Measurements from ENCODE around the gene ANTKMT.

The ANTKMT gene

GRCh38 chr16:678858-679813, 41.8 kb upstream of the ANTKMT start:
- Mint-ChIP-seq H3K27me3 (peaks cover 1% of the 10 kb centered on the region), H3K4me3 (peak overlapping the region; percentile 81), H3K36me3 (peaks cover 3% of the 10 kb centered on the region), H3K9me3 (no peaks in the 10 kb centered on the region), H3K27ac (peak overlapping the region; percentile 84), H3K4me1 (peaks cover 24% of the 10 kb centered on the region)

- Mint-ChIP-seq H3K27me3 (peaks cover 1% of the 10 kb centered on the region), H3K4me3 (peak within 1 kb of the TSS; percentile 86), H3K4me1 (peaks cover 24% of the 10 kb centered on the region), H3K27ac (peak within 1 kb of the TSS; percentile 84), H3K36me3 (peaks cover 3% of the 10 kb centered on the region), H3K9me3 (no peaks in the 10 kb centered on the region)
Observed at GRCh38 chr16:679814-680624, 40.9 kb upstream of the ANTKMT start, which contains the start of gene STUB1. TSS of gene STUB1 (plus strand) at chr16:680410. CDS start at chr16:680526, 116 bp downstream.

GRCh38 chr16:680625-680945, 40.4 kb upstream of the ANTKMT start:
- Mint-ChIP-seq H3K27me3 (peaks cover 1% of the 10 kb centered on the region), H3K27ac (no peak overlapping the region), H3K4me3 (peak overlapping the region; percentile 83), H3K36me3 (peaks cover 3% of the 10 kb centered on the region), H3K9me3 (no peaks in the 10 kb centered on the region), H3K4me1 (peaks cover 24% of the 10 kb centered on the region)

GRCh38 chr16:680967-681745, 39.8 kb upstream of the ANTKMT start:
- H3K4me3 Mint-ChIP-seq: peak overlapping the region; percentile 83
- peak overlapping the region; percentile 35 for H3K27ac Mint-ChIP-seq
- H3K4me1 Mint-ChIP-seq: peaks cover 24% of the 10 kb centered on the region
- H3K36me3 Mint-ChIP-seq: peaks cover 3% of the 10 kb centered on the region
- H3K9me3 Mint-ChIP-seq: no peaks in the 10 kb centered on the region
- H3K27me3 Mint-ChIP-seq: peaks cover 1% of the 10 kb centered on the region

GRCh38 chr16:681746-682427, 39.1 kb upstream of the ANTKMT start:
- H3K36me3 Mint-ChIP-seq: peaks cover 3% of the 10 kb centered on the region
- no peaks in the 10 kb centered on the region for H3K27me3 Mint-ChIP-seq
- H3K27ac Mint-ChIP-seq: peak overlapping the region; percentile 35
- H3K9me3 Mint-ChIP-seq: no peaks in the 10 kb centered on the region
- peak overlapping the region; percentile 83 for H3K4me3 Mint-ChIP-seq
- H3K4me1 Mint-ChIP-seq: peaks cover 24% of the 10 kb centered on the region

- Mint-ChIP-seq H3K4me3 (peak overlapping the region; percentile 83), H3K9me3 (no peaks in the 10 kb centered on the region), H3K36me3 (peaks cover 3% of the 10 kb centered on the region), H3K27ac (peak overlapping the region; percentile 92), H3K4me1 (peaks cover 24% of the 10 kb centered on the region), H3K27me3 (no peaks in the 10 kb centered on the region)
Observed at GRCh38 chr16:682493-683395, 38.2 kb upstream of the ANTKMT start.

GRCh38 chr16:683396-684070, 37.4 kb upstream of the ANTKMT start:
- peaks cover 3% of the 10 kb centered on the region for H3K36me3 Mint-ChIP-seq
- no peaks in the 10 kb centered on the region for H3K9me3 Mint-ChIP-seq
- H3K27me3 Mint-ChIP-seq: no peaks in the 10 kb centered on the region
- peaks cover 24% of the 10 kb centered on the region for H3K4me1 Mint-ChIP-seq
- H3K4me3 Mint-ChIP-seq: peak overlapping the region; percentile 83
- H3K27ac Mint-ChIP-seq: peak overlapping the region; percentile 62

GRCh38 chr16:684071-684794, 36.7 kb upstream of the ANTKMT start, which contains the start of gene JMJD8:
TSS of gene JMJD8 (minus strand) at chr16:684334. CDS start at chr16:684319, 15 bp downstream.
- Mint-ChIP-seq H3K4me3 (peak within 1 kb of the TSS; percentile 83), H3K27me3 (no peaks in the 10 kb centered on the region), H3K4me1 (peaks cover 20% of the 10 kb centered on the region), H3K27ac (peak within 1 kb of the TSS; percentile 62), H3K9me3 (no peaks in the 10 kb centered on the region), H3K36me3 (peaks cover 3% of the 10 kb centered on the region)

GRCh38 chr16:684961-685696, 35.8 kb upstream of the ANTKMT start:
- Mint-ChIP-seq H3K4me3 (peak overlapping the region; percentile 44), H3K4me1 (peaks cover 21% of the 10 kb centered on the region), H3K27me3 (no peaks in the 10 kb centered on the region), H3K36me3 (peaks cover 3% of the 10 kb centered on the region), H3K27ac (no peak overlapping the region), H3K9me3 (no peaks in the 10 kb centered on the region)

- H3K4me1 Mint-ChIP-seq: peaks cover 25% of the 10 kb centered on the region
Observed at GRCh38 chr16:685967-686366, 35.0 kb upstream of the ANTKMT start.

GRCh38 chr16:686459-687260, 34.3 kb upstream of the ANTKMT start:
- no peak overlapping the region for H3K4me3 Mint-ChIP-seq
- peaks cover 3% of the 10 kb centered on the region for H3K36me3 Mint-ChIP-seq
- H3K9me3 Mint-ChIP-seq: no peaks in the 10 kb centered on the region
- H3K27me3 Mint-ChIP-seq: no peaks in the 10 kb centered on the region
- peaks cover 22% of the 10 kb centered on the region for H3K4me1 Mint-ChIP-seq
- H3K27ac Mint-ChIP-seq: no peak overlapping the region

More at GRCh38 chr16:685967-686366, 35.0 kb upstream of the ANTKMT start:
- no peak overlapping the region for H3K27ac Mint-ChIP-seq
- peaks cover 3% of the 10 kb centered on the region for H3K36me3 Mint-ChIP-seq
- no peaks in the 10 kb centered on the region for H3K9me3 Mint-ChIP-seq
- no peaks in the 10 kb centered on the region for H3K27me3 Mint-ChIP-seq
- peak overlapping the region; percentile 44 for H3K4me3 Mint-ChIP-seq

- H3K4me1 Mint-ChIP-seq: peaks cover 17% of the 10 kb centered on the region
Observed at GRCh38 chr16:687499-687898, 33.4 kb upstream of the ANTKMT start.

More at GRCh38 chr16:687499-687898, 33.4 kb upstream of the ANTKMT start:
- H3K4me3 Mint-ChIP-seq: peak overlapping the region; percentile 26
- H3K27ac Mint-ChIP-seq: no peak overlapping the region
- no peaks in the 10 kb centered on the region for H3K27me3 Mint-ChIP-seq
- peaks cover 1% of the 10 kb centered on the region for H3K36me3 Mint-ChIP-seq
- no peaks in the 10 kb centered on the region for H3K9me3 Mint-ChIP-seq
